Measurements from ENCODE around the gene NLK.
"Not testable (repeated sequence)": the region's sequence is repeated elsewhere in the genome, so short reads cannot be mapped to it uniquely, and the experiment has no call there.

NLK gene

DNA sequence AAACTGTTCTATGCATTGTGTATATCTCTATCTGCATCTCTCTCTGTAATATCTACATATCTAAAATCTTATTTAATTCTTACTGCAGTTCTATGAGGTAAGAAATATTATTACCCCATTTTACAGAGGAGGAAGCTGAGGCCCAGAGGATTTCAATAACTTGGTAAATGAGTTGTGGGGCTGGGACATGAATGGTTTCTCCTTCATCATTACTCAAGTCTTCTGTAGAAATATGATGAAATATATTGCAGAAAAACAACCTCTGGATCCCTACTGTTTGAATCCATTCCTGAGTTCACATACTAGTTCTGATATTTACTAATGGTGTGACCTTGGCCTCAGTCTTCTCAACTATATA, 45.5 kb upstream of the NLK start:
- DNase-seq (ENCODE audit: extremely low spot score), result no peak
- TF ChIP-seq FOXA1 (IDR thresholded peaks at IDR 0.05) (no peak), NFRKB (IDR thresholded peaks at IDR 0.05) (no peak), ELF4 (IDR thresholded peaks at IDR 0.05) (no peak), HDGF (IDR thresholded peaks at IDR 0.05; ENCODE audit: borderline replicate concordance) (no peak), SP1 (IDR thresholded peaks at IDR 0.05) (no peak), CTBP1 (IDR thresholded peaks at IDR 0.05; ENCODE audit: borderline replicate concordance) (no peak), ARNT (IDR thresholded peaks at IDR 0.05) (no peak), FOXM1 (IDR thresholded peaks at IDR 0.05; ENCODE audit: borderline replicate concordance) (no peak), ZNF384 (IDR thresholded peaks at IDR 0.05) (no peak), PKNOX1 (IDR thresholded peaks at IDR 0.05) (no peak), SUZ12 (IDR thresholded peaks at IDR 0.05) (no peak), LEF1 (IDR thresholded peaks at IDR 0.05; ENCODE audit: borderline replicate concordance) (no peak), TARDBP (IDR thresholded peaks at IDR 0.05) (no peak), BHLHE40 (IDR thresholded peaks at IDR 0.05; ENCODE audit: borderline replicate concordance) (no peak)
- ChIA-PET CTCF (no interaction called here), POLR2A (no interaction called here)

GRCh38 chr17:27997522-27997921, 45.0 kb upstream of the NLK start:
- ChIA-PET CTCF (no interaction called here), POLR2A (no interaction called here)
- no peak for TF ChIP-seq HDGF (IDR thresholded peaks at IDR 0.05; ENCODE audit: borderline replicate concordance)
- no peak for TF ChIP-seq LEF1 (IDR thresholded peaks at IDR 0.05; ENCODE audit: borderline replicate concordance)
- no peak for TF ChIP-seq ARNT (IDR thresholded peaks at IDR 0.05)
- TF ChIP-seq SUZ12 (IDR thresholded peaks at IDR 0.05), result no peak
- no peak for TF ChIP-seq ELF4 (IDR thresholded peaks at IDR 0.05)
- no peak for TF ChIP-seq ZNF384 (IDR thresholded peaks at IDR 0.05)
- TF ChIP-seq PKNOX1 (IDR thresholded peaks at IDR 0.05), result no peak
- no peak for TF ChIP-seq FOXM1 (IDR thresholded peaks at IDR 0.05; ENCODE audit: borderline replicate concordance)
- no peak for TF ChIP-seq NFRKB (IDR thresholded peaks at IDR 0.05)
- no peak for TF ChIP-seq L3MBTL2 (conservative IDR thresholded peaks at IDR 0.05)
- TF ChIP-seq FOXA1 (IDR thresholded peaks at IDR 0.05), result no peak
- no peak for TF ChIP-seq SP1 (IDR thresholded peaks at IDR 0.05)
- no peak for TF ChIP-seq CTBP1 (IDR thresholded peaks at IDR 0.05; ENCODE audit: borderline replicate concordance)
- DNase-seq (ENCODE audit: extremely low spot score), result no peak

DNA sequence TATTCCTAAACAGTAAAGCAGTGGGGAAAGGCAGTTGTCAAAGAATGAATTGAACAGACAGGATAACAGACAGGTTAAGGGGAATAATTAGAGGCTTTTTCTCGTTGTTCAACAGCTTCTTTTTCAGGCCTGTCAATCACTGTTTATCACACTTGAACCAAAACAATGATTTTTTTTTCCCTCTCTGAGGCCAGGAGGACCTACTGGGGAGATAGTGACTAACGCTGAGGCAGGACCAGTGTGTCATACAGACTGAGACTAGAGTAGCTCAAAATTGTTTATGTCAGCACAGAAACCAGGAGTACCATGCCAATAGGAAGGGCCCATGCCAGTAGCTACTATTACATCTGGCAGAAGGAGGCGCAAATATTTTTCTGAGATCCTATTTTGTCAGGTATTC, 41.3 kb upstream of the NLK start:
- POLR2A ChIA-PET, result interaction anchor here (0.8 kb wide), 1 partner anchor 40 kb away, joined by 3 read pairs; no protein-coding TSS in a partner anchor
- DNase-seq (ENCODE audit: extremely low spot score), result no peak
- CTCF ChIA-PET, result interaction anchor here (0.7 kb wide), 1 partner anchor 196 kb away, joined by 3 read pairs; no protein-coding TSS in a partner anchor
- TF ChIP-seq ELF4 (IDR thresholded peaks at IDR 0.05), result no peak
- TF ChIP-seq PKNOX1 (IDR thresholded peaks at IDR 0.05), result peak; percentile 60; the same call in 1 of the 2 replicates

DNA sequence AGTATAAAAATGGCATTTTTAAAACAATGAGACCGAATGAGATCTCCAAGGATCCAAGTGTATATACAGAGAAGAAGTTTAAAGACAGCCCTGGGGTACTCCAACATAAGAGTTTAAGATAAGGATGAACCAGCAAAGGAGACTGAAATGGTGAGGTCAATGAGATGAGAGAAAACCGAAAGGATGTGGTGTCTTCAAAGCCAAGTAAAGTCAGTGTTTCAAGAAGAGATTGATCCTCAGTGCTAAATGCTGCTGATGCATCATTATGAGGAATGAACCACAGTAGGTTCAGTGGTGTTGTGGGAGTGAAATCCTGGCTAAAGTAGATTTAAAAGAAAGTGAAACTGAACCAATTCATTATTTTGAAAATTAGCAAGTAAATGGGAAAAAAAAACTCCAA, 38.1 kb upstream of the NLK start:
- CTCF ChIA-PET, result no interaction called here
- DNase-seq (ENCODE audit: extremely low spot score), result no peak
- POLR2A ChIA-PET, result no interaction called here
- TF ChIP-seq PKNOX1 (IDR thresholded peaks at IDR 0.05) (no peak), SUZ12 (IDR thresholded peaks at IDR 0.05) (no peak), ELF4 (IDR thresholded peaks at IDR 0.05) (no peak), HDGF (IDR thresholded peaks at IDR 0.05; ENCODE audit: borderline replicate concordance) (no peak), FOXA1 (IDR thresholded peaks at IDR 0.05) (no peak), TARDBP (IDR thresholded peaks at IDR 0.05) (no peak), LEF1 (IDR thresholded peaks at IDR 0.05; ENCODE audit: borderline replicate concordance) (no peak), NFRKB (IDR thresholded peaks at IDR 0.05) (no peak), ZNF384 (IDR thresholded peaks at IDR 0.05) (no peak), CTBP1 (IDR thresholded peaks at IDR 0.05; ENCODE audit: borderline replicate concordance) (no peak), FOXK2 (IDR thresholded peaks at IDR 0.05) (no peak)

- POLR2A ChIA-PET; DNase-seq (ENCODE audit: extremely low spot score); CTCF ChIA-PET: not testable (repeated sequence)
Measured at GRCh38 chr17:28007925-28008324, 34.6 kb upstream of the NLK start.

DNA sequence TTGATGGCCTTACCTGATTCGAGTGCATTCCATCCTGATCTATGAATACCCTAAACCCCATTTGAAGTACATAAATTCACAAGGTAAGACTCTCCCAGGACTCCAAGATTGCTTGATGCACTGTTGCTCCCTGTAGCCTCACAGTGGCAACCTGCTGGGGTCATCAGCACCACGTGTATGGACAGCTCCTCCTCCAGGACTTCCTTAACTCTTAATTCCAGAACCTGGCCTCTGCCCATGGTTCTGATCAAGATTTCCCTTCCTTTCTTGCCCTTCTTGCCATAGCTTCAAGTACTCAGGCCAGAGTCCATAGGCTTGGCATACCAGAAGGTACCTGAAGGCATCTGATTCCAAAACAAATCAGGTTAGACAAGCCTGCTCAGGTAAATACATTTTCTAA, 34.0 kb upstream of the NLK start:
- ChIA-PET POLR2A (no interaction called here), CTCF (no interaction called here)
- TF ChIP-seq FOXA1 (IDR thresholded peaks at IDR 0.05) (no peak), FOXK2 (IDR thresholded peaks at IDR 0.05) (no peak), LEF1 (IDR thresholded peaks at IDR 0.05; ENCODE audit: borderline replicate concordance) (no peak), L3MBTL2 (conservative IDR thresholded peaks at IDR 0.05) (no peak), HDGF (IDR thresholded peaks at IDR 0.05; ENCODE audit: borderline replicate concordance) (no peak), NFRKB (IDR thresholded peaks at IDR 0.05) (no peak), SUZ12 (IDR thresholded peaks at IDR 0.05) (no peak), ELF4 (IDR thresholded peaks at IDR 0.05) (no peak), ARNT (IDR thresholded peaks at IDR 0.05) (no peak), FOXM1 (IDR thresholded peaks at IDR 0.05; ENCODE audit: borderline replicate concordance) (no peak), SP1 (IDR thresholded peaks at IDR 0.05) (no peak), CTBP1 (IDR thresholded peaks at IDR 0.05; ENCODE audit: borderline replicate concordance) (no peak), TARDBP (IDR thresholded peaks at IDR 0.05) (no peak), ZNF384 (IDR thresholded peaks at IDR 0.05) (no peak), PKNOX1 (IDR thresholded peaks at IDR 0.05) (no peak), BHLHE40 (IDR thresholded peaks at IDR 0.05; ENCODE audit: borderline replicate concordance) (no peak)
- DNase-seq (ENCODE audit: extremely low spot score), result peak; percentile 28

All from HEK293T (cell line).